Measurements from ENCODE around the gene CD68.

GRCh38 chr17:7561589-7562207 is 17.7 kb upstream of the CD68 start, which contains the start of gene SENP3:
- no peak for TF ChIP-seq CTCF (IDR thresholded peaks at IDR 0.05)
- TF ChIP-seq POLR2A (IDR thresholded peaks at IDR 0.05): peak; percentile 51
